Islet of Langerhans (tissue), 1 donor: ENCODE data around the gene OTUD3.
"Not testable (repeated sequence)": the region's sequence is repeated elsewhere in the genome, so short reads cannot be mapped to it uniquely, and the experiment has no call there.

Source experiments
- FAIRE-seq: peaks from one replicate; lab custom pipeline; 2011; peaks lifted over from hg19 to GRCh38; lab: Jason Lieb, UNC

Gene OTUD3

GRCh38 chr1:19882111-19883071, at the start of gene OTUD3:
Gene OTUD3, plus strand, starts transcription at chr1:19882395. Its CDS starts 119 bp downstream, at chr1:19882514.
- FAIRE-seq = no peak

- no peak for FAIRE-seq
Observed at GRCh38 chr1:19835578-19835977, 46.6 kb upstream of the OTUD3 start.

- FAIRE-seq = no peak
Observed at GRCh38 chr1:19837866-19838265, 44.3 kb upstream of the OTUD3 start.

- FAIRE-seq = no peak
Observed at GRCh38 chr1:19840228-19840627, 42.0 kb upstream of the OTUD3 start.

- FAIRE-seq = no peak
Observed at GRCh38 chr1:19844731-19845495, 37.3 kb upstream of the OTUD3 start.

GRCh38 chr1:19845555-19845954, 36.6 kb upstream of the OTUD3 start:
- FAIRE-seq = no peak

- FAIRE-seq = no peak
Observed at GRCh38 chr1:19846338-19846737, 35.9 kb upstream of the OTUD3 start.

- FAIRE-seq = not testable (repeated sequence)
Observed at GRCh38 chr1:19847334-19847733, 34.9 kb upstream of the OTUD3 start.

- FAIRE-seq = not testable (repeated sequence)
Observed at GRCh38 chr1:19849307-19849706, 32.9 kb upstream of the OTUD3 start.

- FAIRE-seq = no peak
Observed at GRCh38 chr1:19850214-19850613, 32.0 kb upstream of the OTUD3 start.

- FAIRE-seq = no peak
Observed at GRCh38 chr1:19852036-19852435, 30.2 kb upstream of the OTUD3 start.

GRCh38 chr1:19854866-19855265, 27.3 kb upstream of the OTUD3 start:
- FAIRE-seq = no peak

- no peak for FAIRE-seq
Observed at GRCh38 chr1:19858893-19859292, 23.3 kb upstream of the OTUD3 start.

GRCh38 chr1:19859876-19860275, 22.3 kb upstream of the OTUD3 start:
- FAIRE-seq = peak; percentile 9

GRCh38 chr1:19860418-19860817, 21.8 kb upstream of the OTUD3 start:
- FAIRE-seq = no peak

- no peak for FAIRE-seq
Observed at GRCh38 chr1:19861034-19861433, 21.2 kb upstream of the OTUD3 start.

- no peak for FAIRE-seq
Observed at GRCh38 chr1:19861842-19862530, 20.2 kb upstream of the OTUD3 start.

- FAIRE-seq = no peak
Observed at GRCh38 chr1:19862944-19863343, 19.3 kb upstream of the OTUD3 start.

GRCh38 chr1:19864570-19865160, 17.5 kb upstream of the OTUD3 start:
- no peak for FAIRE-seq

- FAIRE-seq = no peak
Observed at GRCh38 chr1:19866029-19866428, 16.2 kb upstream of the OTUD3 start.

GRCh38 chr1:19866758-19867157, 15.4 kb upstream of the OTUD3 start:
- FAIRE-seq = no peak

GRCh38 chr1:19868575-19868974, 13.6 kb upstream of the OTUD3 start:
- not testable (repeated sequence) for FAIRE-seq
